Neutrophil (primary cell): ENCODE data around the gene ST3GAL5.
A peak's percentile ranks its signal among the peaks of the same experiment; 100 is the strongest.

Experiments
- H3K27ac ChIP-seq: fragments of 200-600 bp; sonication (generic); 2 replicates; pipeline ENCODE4 v1.5.1; 2016; ENCODE audit warnings: mild to moderate bottlenecking, moderate library complexity
- H3K27me3 ChIP-seq: fragments of 200-600 bp; sonication (generic); 2 replicates; pipeline ENCODE4 v1.6.0; 2016; ENCODE audit warnings: mild to moderate bottlenecking
- H3K36me3 ChIP-seq: fragments of 200-600 bp; sonication (generic); 2 replicates; pipeline ENCODE4 v1.5.1; 2017
- H3K4me1 ChIP-seq, 2 experiments: fragments of 200-600 bp in 1 of 2; sonication (generic) in 1 of 2; 1 replicate in 1 of 2; 2 replicates in 1 of 2; pipeline versions ENCODE4 v1.5.1 to v1.6.1; 2013 to 2016; ENCODE audit warnings: low read depth in 1 of 2, low read length in 1 of 2, mild to moderate bottlenecking in 1 of 2, moderate library complexity in 1 of 2; ENCODE audit not compliant: control insufficient read depth in 1 of 2, insufficient read depth in 1 of 2
- H3K4me3 ChIP-seq, 2 experiments: fragments of 200-600 bp in 1 of 2; sonication (generic) in 1 of 2; 1 replicate in 1 of 2; 2 replicates in 1 of 2; pipeline ENCODE4 v1.5.1; 2013 to 2016; ENCODE audit warnings: low read depth in 1 of 2, low read length in 1 of 2, mild to moderate bottlenecking in 1 of 2, moderate library complexity in 1 of 2
- H3K9me3 ChIP-seq: fragments of 200-600 bp; sonication (generic); 2 replicates; pipeline ENCODE4 v1.5.1; 2016
- CTCF ChIP-seq: fragments of 200-600 bp; sonication (generic); IDR thresholded peaks from 2 replicates; pipeline ENCODE4 v1.5.1; 2016; ENCODE audit warnings: antibody characterized with exemption

The ST3GAL5 gene

GRCh38 chr2:85828725-85829124 is 60.1 kb downstream of the ST3GAL5 start:
- no peaks in the 10 kb centered on the region for H3K9me3 ChIP-seq
- H3K4me3 ChIP-seq, result no peak overlapping the region
- peaks cover 3% of the 10 kb centered on the region for H3K27me3 ChIP-seq
- no peak for TF ChIP-seq CTCF
- H3K4me1 ChIP-seq, result peaks cover 0 to 4% of the 10 kb centered on the region in 2 experiments
- no peaks in the 10 kb centered on the region for H3K36me3 ChIP-seq
- H3K27ac ChIP-seq, result no peak overlapping the region

DNA sequence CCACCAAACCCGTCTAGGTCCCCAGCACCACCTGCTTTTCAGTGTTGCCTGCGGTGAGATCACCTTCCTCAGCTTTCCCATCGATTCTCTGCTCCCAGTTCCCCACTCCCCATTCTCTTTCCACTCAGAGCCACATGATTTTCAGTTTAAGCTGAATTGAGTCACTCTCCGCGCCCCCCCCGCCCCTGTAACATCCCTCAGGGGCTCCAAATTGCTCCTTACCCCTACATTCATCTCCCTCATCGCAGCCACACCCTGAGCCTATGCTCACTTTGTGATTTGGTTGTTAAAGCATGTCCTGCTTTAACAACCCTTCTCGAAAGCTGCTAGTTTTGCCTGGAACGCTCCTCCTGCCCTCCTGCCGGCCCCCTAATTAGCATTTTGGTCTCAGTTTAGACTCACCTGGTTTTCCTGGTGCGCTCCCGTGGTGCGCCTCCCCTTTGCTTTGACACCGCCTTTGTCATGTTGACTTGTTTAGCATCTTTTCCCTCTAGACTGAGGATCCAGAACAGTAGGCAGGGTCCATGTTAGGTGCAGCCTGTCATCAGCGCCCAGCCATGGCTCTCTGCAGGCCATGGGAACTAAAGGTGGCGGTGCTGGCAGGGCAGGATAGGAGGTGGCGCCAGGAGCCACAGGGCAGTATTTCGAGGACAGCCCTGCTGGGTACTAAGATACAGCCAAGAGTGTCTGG is 60.8 kb downstream of the ST3GAL5 start:
- Histone ChIP-seq H3K36me3 (no peaks in the 10 kb centered on the region), H3K4me3 (no peak overlapping the region), H3K27me3 (peaks cover 3% of the 10 kb centered on the region), H3K27ac (no peak overlapping the region), H3K9me3 (no peaks in the 10 kb centered on the region), H3K4me1 (peaks cover 0 to 4% of the 10 kb centered on the region in 2 experiments)
- no peak for TF ChIP-seq CTCF

DNA sequence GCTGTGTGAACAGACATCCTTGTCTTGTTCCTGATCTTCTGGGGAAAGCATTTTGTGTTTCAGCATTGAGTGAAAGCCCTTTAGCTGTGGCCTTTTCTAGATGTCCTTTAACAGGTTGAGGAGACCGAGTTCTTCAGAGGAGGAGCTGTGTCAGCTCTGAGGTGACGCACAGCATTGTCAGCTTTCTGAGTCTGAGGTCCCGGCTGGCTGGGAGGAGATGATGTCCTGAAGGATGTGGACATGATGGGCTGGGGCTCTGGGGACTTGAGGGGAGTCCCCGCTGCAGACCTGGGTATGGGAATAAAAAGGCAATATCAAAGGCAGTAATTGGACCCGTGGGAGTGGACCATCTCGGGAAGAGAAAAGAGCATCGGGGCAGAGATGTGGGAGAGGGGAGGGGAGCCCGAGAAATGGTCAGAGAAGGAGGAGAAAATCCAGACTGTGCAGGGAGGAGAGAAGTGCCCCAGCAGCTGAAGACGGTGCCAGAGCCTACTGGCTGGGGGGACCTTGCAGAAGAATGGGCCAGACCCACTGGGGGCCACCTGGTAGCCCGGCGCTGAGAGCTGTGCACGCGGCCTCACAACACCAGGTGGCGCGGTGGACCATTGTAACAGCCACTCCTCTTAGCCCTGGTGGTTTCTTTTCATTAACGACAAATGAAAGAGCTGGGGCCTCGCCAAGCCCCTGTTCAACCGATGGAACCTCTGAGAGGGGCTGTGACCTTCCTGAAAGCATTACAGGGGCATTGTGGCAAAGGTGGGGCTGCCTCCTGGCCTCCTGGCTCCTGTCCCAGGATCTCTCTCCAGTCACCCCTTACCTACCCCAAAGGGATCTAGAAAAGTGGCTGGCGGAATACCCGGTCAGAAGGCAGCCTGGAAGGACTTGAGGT is 61.6 kb downstream of the ST3GAL5 start:
- peak; percentile 48 for TF ChIP-seq CTCF
- Histone ChIP-seq H3K27me3 (peaks cover 3% of the 10 kb centered on the region), H3K36me3 (no peaks in the 10 kb centered on the region), H3K27ac (no peak overlapping the region), H3K4me3 (no peak overlapping the region), H3K9me3 (no peaks in the 10 kb centered on the region), H3K4me1 (peaks cover 0 to 4% of the 10 kb centered on the region in 2 experiments)

- no peak overlapping the region for H3K4me3 ChIP-seq
- H3K27me3 ChIP-seq, result peaks cover 14% of the 10 kb centered on the region
- TF ChIP-seq CTCF, result no peak
Measured at GRCh38 chr2:85823951-85824350, 64.8 kb downstream of the ST3GAL5 start.

GRCh38 chr2:85822766-85823165 is 66.0 kb downstream of the ST3GAL5 start:
- Histone ChIP-seq H3K27ac (no peak overlapping the region), H3K4me3 (no peak overlapping the region), H3K27me3 (peaks cover 18% of the 10 kb centered on the region), H3K9me3 (no peaks in the 10 kb centered on the region), H3K4me1 (peaks cover 0 to 4% of the 10 kb centered on the region in 2 experiments), H3K36me3 (no peaks in the 10 kb centered on the region)
- TF ChIP-seq CTCF, result no peak

More at GRCh38 chr2:85823951-85824350, 64.8 kb downstream of the ST3GAL5 start:
- no peak overlapping the region for H3K27ac ChIP-seq
- peaks cover 0 to 4% of the 10 kb centered on the region in 2 experiments for H3K4me1 ChIP-seq
- no peaks in the 10 kb centered on the region for H3K36me3 ChIP-seq
- H3K9me3 ChIP-seq, result no peaks in the 10 kb centered on the region
